ENCODE measurements around the gene BTBD2.
"Not testable (repeated sequence)": the region's sequence is repeated elsewhere in the genome, so short reads cannot be mapped to it uniquely, and the experiment has no call there.

Gene BTBD2

DNA sequence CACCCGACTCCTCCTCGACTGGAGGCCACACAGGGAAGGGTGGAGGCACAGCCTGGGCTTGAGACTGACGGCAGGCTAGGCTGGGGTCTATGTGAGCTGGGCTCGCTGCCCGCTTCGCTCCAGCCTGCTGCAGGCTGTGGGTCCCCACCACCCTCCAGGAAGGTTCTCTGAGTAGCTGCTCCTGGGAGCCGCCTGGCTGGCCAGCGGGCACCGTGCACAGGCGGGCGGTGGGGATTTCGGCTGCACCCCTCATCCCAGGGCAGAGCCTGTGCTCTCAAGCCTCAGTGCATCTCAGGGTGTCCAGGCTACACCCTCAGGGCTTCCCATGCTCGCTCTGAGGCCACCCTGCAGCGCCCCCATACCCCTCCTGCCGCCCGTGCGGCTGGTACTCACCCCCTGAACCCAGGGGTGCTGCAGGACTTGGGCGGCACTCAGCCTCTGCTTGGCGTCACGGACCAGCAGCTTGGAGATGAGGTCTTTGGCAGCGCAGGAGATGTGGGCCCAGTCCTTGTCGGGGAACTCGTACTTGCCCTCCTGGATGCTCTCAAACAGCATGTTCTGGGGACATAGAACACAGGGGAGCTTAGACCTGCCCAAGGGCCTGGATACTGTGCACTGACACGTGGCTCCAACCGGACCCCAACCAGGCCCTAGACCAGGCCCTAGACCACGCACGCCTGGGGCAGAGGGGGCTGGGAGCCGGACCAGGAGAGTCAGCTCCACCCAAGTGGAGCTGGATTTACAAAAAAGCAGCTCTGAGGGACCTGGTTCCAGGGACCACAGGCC is 25.3 kb upstream of the BTBD2 start:
- no peak for DNase-seq (ENCODE audit: low read depth in 1 of 2, low spot score in 1 of 2)

DNA sequence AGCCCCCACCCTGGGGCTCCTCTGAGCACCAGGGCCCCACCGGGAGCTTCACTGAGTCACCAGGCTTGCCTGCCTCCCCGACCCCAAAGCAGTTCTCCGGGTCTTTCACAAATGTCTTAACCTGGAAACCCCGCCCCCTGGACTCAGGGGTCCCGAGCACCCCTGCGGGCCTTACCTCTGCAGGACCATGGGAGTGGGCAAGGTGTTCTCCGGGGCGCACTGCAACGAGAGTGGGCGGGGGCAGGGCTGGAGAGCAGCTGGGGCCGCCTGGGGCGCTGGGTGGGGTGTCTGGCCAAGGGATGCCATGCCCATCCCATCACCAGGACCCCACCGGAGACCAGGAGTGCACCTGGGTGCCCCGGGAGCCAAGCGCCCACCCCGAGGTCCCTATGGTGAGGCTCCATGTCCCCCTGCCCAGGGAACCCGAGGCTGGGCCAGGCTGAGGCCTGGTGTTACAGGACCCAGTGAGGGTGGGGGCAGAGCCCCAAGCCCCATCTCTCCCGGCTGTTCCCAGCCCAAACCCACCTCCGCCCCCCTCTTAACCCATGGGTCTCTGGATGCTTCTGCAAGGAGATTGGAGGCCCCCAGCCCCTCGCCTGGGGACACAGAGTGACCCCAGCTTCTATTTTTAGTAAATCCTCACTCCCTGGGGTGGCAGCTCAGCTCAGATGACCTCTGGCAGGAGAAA is 24.6 kb upstream of the BTBD2 start:
- DNase-seq (ENCODE audit: low read depth in 1 of 2, low spot score in 1 of 2) = no peak

DNA sequence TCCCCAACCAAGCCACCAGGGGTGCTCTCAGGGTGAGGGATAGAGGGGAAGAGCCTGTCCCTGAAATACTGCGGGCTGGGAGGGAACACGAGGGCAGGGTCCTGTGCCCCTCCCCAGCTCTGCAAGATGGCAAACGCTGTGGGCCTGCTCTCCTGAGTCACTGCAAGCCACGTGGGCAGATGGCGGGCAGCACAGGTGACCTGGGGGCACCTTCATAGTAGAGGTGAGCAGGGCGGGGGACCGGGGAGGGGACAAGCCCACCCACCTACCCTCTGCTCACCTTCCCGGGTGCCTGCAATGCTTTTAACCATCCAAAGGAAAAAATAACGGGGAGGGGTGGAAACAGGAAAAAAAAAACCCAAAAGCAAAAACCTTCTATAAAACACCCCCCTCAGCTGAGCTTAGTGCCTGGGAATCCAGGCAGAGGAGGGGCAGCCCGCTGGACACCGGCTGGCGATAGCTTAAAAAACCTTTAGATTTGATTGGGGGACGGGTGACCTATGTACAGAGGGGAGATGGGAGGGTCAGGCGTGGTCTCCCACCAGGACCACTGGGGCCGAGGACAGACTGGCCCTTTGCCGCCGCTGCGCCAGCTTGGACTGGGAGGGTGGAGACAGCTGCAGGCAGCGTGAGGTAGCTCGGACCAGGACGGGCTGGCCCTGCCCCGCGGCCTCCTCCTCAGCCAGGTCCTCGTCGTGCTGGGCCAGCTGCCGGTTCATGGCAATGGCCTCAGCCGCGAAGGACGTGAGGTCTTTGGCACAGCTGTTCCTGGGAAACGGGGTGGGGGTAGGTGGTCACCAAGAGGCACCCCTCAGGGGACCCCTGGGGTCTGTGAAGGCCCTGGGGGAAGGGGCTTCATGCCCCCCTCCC is 23.8 kb upstream of the BTBD2 start:
- no peak for DNase-seq (ENCODE audit: low read depth in 1 of 2, low spot score in 1 of 2)

DNA sequence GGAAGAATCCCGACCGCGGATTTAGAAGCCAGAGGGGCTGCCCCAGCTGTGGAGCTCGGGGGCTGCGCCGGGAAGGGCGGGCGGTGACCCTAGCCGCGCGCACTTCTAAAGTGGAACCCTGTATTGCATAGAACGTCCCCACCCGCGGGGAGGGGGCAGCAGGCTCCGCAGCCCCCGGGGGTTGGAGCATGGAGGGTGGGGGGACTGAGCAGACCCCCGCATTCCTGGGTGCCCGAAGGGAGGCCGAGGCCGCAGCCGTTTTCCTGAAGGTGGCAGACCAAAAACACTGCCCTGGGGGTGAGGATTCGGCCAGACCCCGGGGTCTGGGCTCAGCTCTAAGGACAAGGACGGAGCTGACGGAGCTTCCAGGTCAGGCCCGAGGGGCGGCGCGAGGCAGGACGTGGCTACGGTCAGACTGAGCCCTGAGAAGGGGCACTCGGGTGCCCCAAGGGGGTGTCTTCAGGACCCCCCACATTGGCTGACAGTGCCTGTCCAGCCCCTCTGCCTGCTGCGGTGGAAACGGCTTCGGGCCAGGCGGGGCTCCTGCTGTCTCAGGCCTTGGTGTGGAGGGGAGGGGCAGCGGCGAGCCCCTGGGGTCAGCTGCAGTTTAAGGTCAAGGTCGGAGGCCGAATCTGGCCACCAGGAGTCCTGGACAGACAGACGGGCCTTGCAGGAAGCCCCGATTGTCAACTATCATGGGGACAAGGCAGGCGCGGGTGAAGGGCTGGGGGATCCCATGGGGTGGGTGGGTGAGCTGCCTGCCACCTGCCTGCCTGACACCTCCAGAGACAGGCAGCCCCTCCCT is 23.0 kb upstream of the BTBD2 start:
- no peak for DNase-seq (ENCODE audit: low read depth in 1 of 2, low spot score in 1 of 2)

DNA sequence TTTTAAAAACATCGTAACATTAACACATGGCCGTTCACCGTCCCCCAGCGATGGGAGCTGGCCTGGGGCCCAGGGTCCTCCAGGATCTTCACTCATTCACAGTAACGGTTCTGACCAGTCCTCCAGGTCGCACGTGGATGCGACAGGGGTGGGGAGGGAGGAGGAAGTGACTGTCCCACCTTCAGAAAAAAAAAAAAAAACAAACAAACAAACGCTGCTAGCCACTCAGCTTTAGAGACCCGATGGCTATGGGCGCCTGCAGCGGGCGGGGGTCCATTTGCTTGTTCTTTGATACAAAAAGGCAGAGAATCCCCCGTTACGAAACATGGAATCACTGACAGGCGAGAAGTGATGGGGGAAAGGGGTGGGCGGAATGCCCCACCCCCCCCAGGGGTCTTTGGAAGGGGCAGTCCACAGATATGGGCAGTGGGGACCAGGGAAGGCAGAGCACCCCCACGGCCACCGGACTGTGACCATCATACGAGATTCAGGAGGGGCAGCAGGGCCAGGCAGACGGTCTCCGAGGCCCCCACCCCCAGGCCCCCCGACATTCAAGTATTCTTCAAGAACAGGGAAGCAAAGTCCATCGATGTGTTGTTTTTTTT is 22.2 kb upstream of the BTBD2 start:
- no peak for DNase-seq (ENCODE audit: low read depth in 1 of 2, low spot score in 1 of 2)

DNA sequence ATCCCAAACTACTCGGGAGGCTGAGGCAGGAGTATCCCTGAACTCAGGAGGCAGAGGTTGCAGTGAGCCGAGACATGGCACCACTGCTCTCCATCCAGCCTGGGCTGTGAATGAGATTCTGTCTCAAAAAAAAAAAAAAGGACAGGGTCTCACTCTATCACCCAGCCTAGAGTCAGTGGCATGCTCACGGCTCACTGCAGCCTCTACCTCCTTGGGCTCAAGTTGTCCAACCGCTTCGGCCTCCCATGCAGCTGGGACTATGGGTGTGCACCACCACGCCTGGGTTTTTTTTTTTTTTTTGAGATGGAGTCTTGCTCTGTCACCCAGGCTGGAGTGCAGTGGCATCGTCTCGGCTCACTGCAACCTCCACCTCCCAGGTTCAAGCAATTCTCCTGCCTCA is 20.9 kb upstream of the BTBD2 start:
- no peak for DNase-seq (ENCODE audit: low read depth in 1 of 2, low spot score in 1 of 2)

DNA sequence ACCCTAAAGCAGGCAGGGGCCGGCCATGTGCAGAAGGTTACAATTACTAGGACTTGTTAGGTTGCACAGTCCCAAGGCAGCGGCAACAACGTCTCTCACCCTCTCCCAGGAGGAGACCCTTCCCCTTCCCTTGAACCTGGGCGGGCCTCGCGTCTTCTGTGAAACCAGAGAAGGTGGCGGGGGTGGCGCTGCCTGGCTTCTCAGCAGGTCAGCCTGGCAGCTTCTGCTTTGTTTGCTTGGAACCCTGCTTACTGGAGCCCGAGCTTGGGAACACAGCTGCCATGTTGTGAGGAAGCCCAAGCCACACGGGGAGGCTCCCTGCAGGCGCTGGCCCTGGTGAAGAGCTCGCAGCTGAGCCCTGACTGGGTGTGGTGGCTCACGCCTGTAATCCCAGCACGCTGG is 20.1 kb upstream of the BTBD2 start:
- DNase-seq (ENCODE audit: low read depth in 1 of 2, low spot score in 1 of 2) = no peak

DNA sequence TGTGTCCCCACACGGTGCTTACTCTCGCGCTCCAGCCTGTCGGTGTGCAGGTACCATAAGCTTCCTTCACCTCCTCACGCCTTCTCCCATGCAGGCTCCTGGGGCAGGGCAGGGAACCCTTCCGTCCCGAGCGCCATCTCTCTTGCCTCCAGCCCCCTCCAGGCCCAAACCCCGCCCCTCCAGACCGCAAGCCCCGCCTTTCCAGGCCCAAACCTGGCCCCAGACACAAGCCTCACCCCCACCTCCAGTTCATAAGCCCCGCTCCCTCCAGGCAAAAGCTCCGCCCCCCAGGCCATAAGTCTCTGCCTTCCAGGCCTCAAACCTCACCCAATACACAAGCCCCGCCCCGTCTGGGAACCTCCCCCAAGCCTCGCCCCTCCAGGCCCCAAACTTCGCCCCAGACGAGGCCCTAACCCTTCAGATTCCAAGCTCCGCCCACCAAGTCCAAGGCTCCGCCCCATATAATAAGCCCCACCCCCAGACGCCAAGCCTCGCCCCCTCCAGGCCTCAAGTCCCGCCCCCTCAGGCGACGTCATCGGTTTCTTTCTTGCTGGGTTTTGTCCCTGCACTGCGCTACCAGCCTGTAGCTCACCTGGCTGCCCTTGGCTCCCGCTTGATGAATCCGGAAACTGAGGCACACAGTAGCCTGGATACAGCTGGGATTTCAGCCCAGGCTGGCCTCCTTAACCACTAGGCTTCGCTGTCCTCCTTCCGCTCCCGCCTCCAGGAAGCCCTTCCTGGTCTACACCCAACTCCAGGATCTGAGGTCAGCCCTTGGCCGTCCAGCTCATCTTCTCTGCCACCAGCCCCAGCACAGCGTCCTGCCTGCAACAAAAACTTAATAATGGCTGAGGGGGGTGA is 19.4 kb upstream of the BTBD2 start:
- peak in 1 of 2 donors; percentile 53 for DNase-seq (ENCODE audit: low read depth in 1 of 2, low spot score in 1 of 2)

DNA sequence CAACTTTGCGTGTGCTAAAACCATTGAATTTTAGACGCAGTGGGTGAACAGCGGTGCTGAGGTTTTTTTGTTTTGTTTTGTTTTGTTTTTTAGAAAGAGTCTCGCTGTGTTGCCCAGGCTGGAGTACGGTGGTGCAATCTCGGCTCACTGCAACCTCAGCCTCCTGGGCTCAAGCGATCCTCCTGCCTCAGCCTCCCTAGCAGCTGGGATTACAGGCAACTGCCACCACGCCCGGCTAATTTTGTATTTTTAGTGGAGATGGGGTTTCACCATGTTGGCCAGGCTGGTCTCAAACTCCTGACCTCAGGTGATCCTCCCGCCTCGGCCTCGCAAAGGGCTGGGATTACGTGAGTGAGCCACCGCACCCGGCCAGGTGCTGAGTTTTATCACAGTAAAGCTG is 18.7 kb upstream of the BTBD2 start:
- DNase-seq (ENCODE audit: low read depth in 1 of 2, low spot score in 1 of 2) = not testable (repeated sequence)

DNA sequence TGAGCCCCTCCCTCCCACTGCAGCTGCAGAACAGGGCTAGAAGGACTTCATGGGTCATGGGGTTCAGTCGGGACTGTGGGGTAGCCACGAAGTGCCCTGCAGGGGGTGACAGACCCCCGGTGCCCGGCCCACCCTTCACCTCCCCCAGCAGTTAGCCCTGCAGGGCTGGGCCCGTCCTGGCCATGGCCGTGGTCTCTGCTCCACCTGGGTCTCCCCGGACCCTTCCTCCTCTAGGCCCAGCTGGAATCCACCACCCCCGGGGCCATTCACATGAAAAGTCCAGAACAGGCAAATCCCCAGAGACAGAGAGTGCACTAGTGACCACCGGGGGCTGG is 18.3 kb upstream of the BTBD2 start:
- no peak for DNase-seq (ENCODE audit: low read depth in 1 of 2, low spot score in 1 of 2)

DNA sequence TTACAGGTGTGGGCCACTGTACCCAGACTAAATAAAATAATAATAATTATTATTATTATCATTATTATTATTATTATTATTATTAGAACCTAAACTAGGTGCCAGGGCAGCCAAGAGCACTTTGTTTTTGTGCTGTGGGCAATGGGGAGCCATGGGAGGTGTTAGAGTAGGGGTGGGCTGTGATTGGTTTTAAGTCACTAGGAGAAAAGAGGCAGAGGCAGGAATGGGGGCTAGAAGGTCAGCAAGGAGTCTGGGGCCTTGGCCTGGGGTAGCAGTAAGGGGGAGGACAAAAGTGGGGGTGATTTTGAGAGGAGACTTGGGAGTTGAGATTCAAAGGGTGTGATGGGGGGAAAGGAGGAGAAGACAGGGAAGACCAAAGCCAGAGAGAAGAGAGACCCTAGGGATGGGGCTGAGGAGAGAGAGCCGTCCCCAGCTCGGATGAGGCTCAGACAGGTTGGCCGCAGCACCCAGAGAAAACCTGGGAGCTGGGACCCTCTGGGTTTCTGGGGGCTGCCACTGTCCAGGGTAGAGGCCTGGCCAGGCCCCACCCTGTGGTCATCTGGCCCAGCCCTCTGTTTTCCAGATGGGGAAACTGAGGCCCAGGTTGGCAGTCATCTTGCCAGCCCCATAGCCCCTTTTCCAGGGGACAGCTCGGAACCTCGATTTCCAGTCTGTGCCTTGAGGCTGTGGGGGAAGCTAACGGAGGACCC is 17.8 kb upstream of the BTBD2 start:
- no peak for DNase-seq (ENCODE audit: low read depth in 1 of 2, low spot score in 1 of 2)

DNA sequence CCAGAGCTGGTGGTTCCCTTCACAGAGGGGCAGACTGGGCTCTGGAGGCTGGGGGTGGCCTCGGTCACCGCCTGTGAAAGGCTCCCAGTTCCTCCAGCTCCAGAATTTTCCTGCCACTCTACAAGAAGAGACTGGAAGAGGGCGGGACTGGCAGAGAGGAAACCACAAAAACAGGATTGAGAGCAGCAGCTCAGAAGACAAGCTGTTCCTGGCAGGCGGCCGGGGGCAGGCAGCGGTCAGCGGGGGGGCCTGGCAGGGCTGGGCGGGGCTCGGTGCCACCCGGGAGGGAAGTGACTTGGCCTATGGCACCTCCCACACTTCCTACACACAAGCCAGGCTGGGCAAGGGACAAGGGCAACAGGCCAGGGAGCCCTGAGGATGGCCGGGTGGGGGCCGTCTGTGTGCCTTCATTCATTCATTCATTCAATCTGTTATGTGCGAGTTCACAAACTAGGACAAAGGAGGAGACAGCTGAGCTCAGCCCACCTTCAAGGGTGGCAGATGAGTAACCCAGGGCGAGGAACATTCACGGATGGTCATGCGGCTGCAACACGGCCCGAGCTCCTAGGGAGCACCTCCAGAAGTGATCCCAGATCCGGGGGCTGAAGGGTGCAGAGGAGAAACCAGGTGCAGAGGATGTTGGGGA is 16.9 kb upstream of the BTBD2 start:
- DNase-seq (ENCODE audit: low read depth in 1 of 2, low spot score in 1 of 2) = no peak

DNA sequence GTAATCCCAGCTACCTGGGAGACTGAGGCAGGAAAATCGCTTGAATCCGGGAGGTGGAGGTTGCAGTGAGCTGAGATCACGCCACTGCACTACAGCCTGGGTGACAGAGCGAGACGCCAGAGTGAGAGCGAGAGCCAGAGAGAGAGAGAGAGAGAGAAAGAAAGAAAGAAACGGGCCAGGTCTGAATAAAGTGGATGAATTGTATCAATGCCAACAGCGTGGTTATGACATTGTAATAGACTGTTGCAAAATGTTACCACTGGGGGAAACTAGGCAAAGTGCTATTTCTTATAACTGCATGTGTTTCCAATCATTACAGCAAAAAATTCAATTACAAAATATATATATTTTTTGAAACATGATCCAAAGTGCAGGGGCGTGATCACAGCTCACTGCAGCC is 11.8 kb upstream of the BTBD2 start:
- DNase-seq (ENCODE audit: low read depth in 1 of 2, low spot score in 1 of 2) = no peak

DNA sequence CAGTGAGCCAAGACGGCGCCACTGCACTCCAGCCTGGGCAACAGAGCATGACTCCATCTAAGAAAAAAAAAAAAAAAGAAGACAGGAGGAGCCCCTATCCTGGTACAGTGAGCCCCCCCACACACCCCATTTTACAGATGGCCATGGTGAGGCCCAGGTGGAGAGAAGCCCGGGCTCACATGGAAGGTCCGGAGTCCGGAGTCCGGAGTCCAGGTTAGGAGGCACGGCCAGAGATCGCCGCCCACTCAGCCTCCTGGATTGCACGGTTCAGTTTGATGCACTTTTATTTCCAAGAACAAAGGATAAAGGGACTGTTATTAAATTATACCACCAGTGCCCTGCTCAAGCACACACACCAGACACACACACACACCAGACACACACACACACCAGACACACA is 11.3 kb upstream of the BTBD2 start:
- no peak for DNase-seq (ENCODE audit: low read depth in 1 of 2, low spot score in 1 of 2)

DNA sequence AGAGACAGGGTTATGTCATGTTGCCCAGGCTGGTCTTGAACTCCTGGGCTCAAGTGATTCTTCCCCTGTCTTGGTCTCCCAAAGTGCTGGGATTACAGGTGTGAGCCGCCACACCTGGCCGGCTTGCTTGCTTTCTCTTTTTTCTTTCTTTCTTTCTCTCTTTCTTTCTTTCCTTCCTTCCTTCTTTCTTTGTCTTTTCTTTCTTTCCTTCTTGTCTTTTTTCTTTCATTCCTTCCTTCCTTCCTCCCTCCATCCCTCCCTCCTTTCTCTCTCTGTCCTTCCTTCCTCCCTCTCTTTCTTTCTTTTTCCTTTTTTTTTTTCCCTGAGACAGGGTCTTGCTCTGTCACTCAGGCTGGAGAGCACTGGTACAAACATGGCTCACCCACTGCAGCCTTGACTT is 6.8 kb upstream of the BTBD2 start:
- DNase-seq (ENCODE audit: low read depth in 1 of 2, low spot score in 1 of 2) = no peak

DNA sequence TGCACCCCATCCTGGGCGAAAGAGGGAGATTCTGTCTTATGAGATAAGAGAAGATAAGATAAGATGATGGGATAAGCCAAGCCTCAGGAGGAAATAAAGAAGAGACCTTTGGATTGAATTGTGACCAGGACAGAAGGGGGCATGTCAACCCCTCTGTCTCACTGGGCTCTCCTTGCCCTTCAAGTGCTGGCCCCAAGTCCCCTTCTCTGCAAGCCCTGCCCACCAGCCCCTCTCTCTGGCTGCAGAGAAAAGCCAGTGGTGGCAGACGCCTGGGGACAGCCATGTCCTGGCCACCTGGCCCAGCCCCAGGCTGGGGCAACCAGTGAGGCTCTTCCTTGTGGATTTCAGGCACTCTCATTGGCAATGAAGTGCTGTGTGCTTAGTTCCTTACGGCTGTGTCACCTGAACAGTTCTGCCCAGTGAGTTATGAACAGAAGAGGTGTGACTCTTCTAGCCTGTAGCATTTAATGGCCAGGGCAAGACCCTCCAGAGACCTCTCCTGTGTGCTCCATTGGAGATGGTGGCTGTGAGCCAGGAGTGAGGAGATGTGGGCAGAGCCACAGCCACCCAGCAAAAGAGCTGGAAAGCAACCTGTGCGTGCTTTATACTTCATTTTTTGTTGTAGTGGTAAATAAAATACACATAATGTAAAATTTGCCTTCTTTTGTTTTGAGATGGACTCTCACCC is 6.1 kb upstream of the BTBD2 start:
- DNase-seq (ENCODE audit: low read depth in 1 of 2, low spot score in 1 of 2) = no peak

DNA sequence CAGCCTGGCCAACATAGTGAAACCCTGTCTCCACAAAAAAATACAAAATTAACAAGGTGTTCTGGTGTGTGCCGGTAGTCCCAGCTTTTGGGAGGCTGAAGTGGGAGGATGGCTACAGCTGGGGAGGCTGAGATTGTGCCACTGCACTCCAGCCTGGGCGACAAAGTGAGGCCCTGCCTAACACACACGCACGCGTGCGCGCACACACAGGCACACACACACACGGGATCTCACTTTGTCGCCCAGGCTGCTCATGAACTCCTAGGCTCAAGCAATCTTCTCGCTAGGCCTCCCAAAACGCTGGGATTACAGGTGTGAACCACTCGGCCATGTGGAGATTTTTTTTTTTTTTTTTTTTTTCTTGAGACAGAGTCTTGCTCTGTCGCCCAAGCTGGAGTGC is 3.2 kb upstream of the BTBD2 start:
- DNase-seq (ENCODE audit: low read depth in 1 of 2, low spot score in 1 of 2) = no peak

All from stimulated activated CD4-positive, alpha-beta T cell treated with anti-CD3 and anti-CD28 coated beads, Interleukin-15, amount 100 ng/mL, for 1 hour (primary cell).